Prostate gland (tissue), 2 donors: Measurements from ENCODE around the gene GIPC1. TPM values are rescaled to one million over a fixed set of nuclear protein-coding genes. Genes with fewer than 3 reads are reported as not detected.

Experiments used
- DNase-seq: peaks from one replicate; pipeline ENCODE4 v3.0.0-alpha.2; 2019; ENCODE audit warnings: low spot score
- H3K27ac ChIP-seq, 2 donors: fragments of 200-600 bp; sonication (generic); 2 replicates each; pipeline ENCODE4 v1.5.1; 2017 to 2019
- H3K27me3 ChIP-seq: fragments of 200-600 bp; sonication (generic); replicated peaks from 2 replicates; pipeline ENCODE4 v1.5.1; 2019; ENCODE audit not compliant: insufficient read depth
- H3K36me3 ChIP-seq, 2 donors: fragments of 200-600 bp; sonication (generic); 1 replicate in 1 of 2; 2 replicates in 1 of 2; pipeline versions ENCODE4 v1.5.1 to v1.8.1; 2017 to 2019
- H3K4me1 ChIP-seq: fragments of 200-600 bp; sonication (generic); replicated peaks from 2 replicates; pipeline ENCODE4 v1.5.1; 2019
- H3K4me3 ChIP-seq, 2 donors: fragments of 200-600 bp; sonication (generic); 2 replicates each; pipeline ENCODE4 v1.5.1; 2017 to 2019
- H3K9me3 ChIP-seq: fragments of 200-600 bp; sonication (generic); 2 replicates; pipeline ENCODE4 v1.5.1; 2017
- POLR2A ChIP-seq: fragments of 450-650 bp; IDR thresholded peaks from one replicate; pipeline ENCODE4 v1.6.1; 2016; ENCODE audit warnings: antibody characterized with exemption, mild to moderate bottlenecking
- POLR2AphosphoS5 ChIP-seq: sonication (generic); formaldehyde crosslinking; IDR thresholded peaks from one replicate; pipeline ENCODE4 v1.6.1; 2017; ENCODE audit warnings: antibody characterized with exemption
- WGBS: methylation state at CpG from one replicate; pipeline ENCODE4 v1.1.5; 2018; 5-methylcytosine and 5-hydroxymethylcytosine counted together
- intact Hi-C: fragments of 100-400 bp; cut with DNase I; formaldehyde crosslinking; loops from one replicate; pipeline ENCODE4 v1.14.2; 2022
- total RNA-seq, 2 donors: library from RNA; depleted of rRNA; stranded (reverse); fragments of >200 nt; gene quantifications; one replicate each; pipeline ENCODE4 v1.1.0, GENCODE V29; 2016
- TF ChIP-seq, protein P1 (sequence below), 4 experiments: fragments of 200-600 bp in 2 of 4; fragments of 450-650 bp in 2 of 4; sonication (generic) in 2 of 4; IDR thresholded peaks; 1 replicate in 3 of 4; 2 replicates in 1 of 4; pipeline ENCODE4 v1.5.1; 2016 to 2019; ENCODE audit warnings: antibody characterized with exemption in 4 of 4, mild to moderate bottlenecking in 2 of 4, moderate library complexity in 2 of 4

GIPC1 gene
- total RNA-seq, 2 donors from 2014 or later = 71.8 to 101 TPM

DNA sequence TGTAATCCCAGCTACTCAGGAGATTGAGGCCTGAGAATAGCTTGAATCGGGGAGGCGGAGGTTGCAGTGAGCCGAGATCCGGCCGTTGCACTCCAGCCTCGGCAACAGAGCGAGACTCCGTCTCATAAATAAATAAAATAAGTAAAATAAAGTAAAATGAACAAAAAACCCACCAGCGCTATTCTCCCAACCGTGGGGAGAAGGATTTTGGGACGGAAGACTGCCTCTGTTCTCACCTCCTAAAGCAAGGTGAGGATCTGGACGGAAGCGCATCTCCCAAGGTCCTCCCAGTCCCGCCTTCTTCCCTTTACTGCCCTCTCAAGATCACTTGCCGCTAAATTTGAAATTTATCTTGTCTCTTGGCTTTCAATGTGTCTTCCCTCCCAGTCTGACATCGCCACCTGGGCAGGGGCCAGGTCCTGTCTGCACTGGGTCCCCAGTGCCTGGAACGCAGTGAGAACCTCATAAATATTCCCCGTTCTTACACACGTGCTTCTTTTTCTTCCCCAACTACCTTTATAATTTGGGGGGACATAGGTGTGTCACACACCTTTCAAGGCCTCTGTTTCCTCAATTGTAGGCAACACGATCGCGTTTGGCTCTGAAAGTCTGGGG lies 23.4 kb upstream of the GIPC1 start:
- intact Hi-C loops = loop anchor here (5.0 kb wide), 1 partner anchor 382 kb away; the partner anchor contains the start of gene ASF1B
- WGBS = 78% methylated on average over 22 of the region's 22 CpGs
- H3K4me3 ChIP-seq = no peak overlapping the region
- peaks cover 0 to 9% of the 10 kb centered on the region in 2 donors for H3K36me3 ChIP-seq
- DNase-seq = no peak
- no peaks in the 10 kb centered on the region for H3K9me3 ChIP-seq
- H3K4me1 ChIP-seq = peaks cover 9% of the 10 kb centered on the region
- TF ChIP-seq POLR2AphosphoS5 (no peak), POLR2A (no peak)
- TF ChIP-seq, protein P1, sequence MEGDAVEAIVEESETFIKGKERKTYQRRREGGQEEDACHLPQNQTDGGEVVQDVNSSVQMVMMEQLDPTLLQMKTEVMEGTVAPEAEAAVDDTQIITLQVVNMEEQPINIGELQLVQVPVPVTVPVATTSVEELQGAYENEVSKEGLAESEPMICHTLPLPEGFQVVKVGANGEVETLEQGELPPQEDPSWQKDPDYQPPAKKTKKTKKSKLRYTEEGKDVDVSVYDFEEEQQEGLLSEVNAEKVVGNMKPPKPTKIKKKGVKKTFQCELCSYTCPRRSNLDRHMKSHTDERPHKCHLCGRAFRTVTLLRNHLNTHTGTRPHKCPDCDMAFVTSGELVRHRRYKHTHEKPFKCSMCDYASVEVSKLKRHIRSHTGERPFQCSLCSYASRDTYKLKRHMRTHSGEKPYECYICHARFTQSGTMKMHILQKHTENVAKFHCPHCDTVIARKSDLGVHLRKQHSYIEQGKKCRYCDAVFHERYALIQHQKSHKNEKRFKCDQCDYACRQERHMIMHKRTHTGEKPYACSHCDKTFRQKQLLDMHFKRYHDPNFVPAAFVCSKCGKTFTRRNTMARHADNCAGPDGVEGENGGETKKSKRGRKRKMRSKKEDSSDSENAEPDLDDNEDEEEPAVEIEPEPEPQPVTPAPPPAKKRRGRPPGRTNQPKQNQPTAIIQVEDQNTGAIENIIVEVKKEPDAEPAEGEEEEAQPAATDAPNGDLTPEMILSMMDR (IDR thresholded peaks at IDR 0.05) = no peak
- peak overlapping the region; percentile 98 to 100 for H3K27ac ChIP-seq
- H3K27me3 ChIP-seq = no peaks in the 10 kb centered on the region

DNA sequence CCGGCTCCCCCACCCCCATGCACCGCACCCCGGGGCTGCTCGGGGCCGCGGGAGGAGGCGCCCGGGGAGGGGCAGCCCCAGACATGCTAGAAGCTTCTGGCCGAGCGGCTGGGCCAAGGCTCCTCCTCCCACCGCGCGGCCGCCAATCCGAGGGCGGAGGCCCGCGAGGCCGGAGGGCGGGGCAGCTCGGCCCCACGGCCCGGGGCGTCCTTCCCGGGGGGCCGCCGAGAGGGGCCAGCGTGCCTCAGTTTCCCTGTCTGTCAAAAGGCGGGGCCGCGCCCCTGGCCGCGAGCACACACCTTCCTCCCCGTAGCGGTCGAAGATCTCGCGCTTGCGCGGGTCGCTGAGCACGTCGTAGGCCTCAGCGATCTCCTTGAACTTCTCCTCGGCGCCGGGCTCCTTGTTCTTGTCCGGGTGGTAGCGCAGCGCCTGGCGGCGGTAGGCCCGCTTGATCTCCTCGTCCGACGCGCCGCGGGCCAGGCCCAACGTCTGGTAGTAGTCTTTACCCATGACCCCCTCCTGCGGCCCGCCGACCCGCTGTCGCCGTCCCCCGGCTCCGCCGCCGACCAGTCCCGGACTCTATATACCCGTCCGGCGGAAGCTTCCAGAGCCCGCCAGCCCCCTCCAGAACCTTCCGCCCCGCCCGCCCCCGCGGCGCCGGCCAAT lies 22.0 kb upstream of the GIPC1 start, which contains the start of gene DNAJB1:
Gene DNAJB1 (minus strand): TSS at position 558 of the 666 bp plus-strand sequence. CDS start 48 bp downstream, at position 510.
- no peaks in the 10 kb centered on the region for H3K9me3 ChIP-seq
- intact Hi-C loops = loop anchor here (5.0 kb wide), 1 partner anchor 381 kb away; the partner anchor contains the start of gene ASF1B
- peak within 1 kb of the TSS; percentile 100 for H3K27ac ChIP-seq
- peak; percentile 83 for DNase-seq
- H3K36me3 ChIP-seq = peaks cover 0 to 9% of the 10 kb centered on the region in 2 donors
- TF ChIP-seq, protein P1 (IDR thresholded peaks at IDR 0.05) = no peak
- TF ChIP-seq POLR2A (peak; percentile 91), POLR2AphosphoS5 (peak; percentile 90)
- H3K4me3 ChIP-seq = peak within 1 kb of the TSS; percentile 85 to 98
- H3K4me1 ChIP-seq = peaks cover 9% of the 10 kb centered on the region
- H3K27me3 ChIP-seq = no peaks in the 10 kb centered on the region
- under 1% methylated on average over 56 of the region's 82 CpGs for WGBS

GRCh38 chr19:14517446-14517839 lies 21.5 kb upstream of the GIPC1 start:
- intact Hi-C loops = loop anchor here (5.0 kb wide), 1 partner anchor 380 kb away; the partner anchor contains the start of gene ASF1B
- H3K4me1 ChIP-seq = peaks cover 9% of the 10 kb centered on the region
- TF ChIP-seq POLR2AphosphoS5 = no peak
- TF ChIP-seq, protein P1 (IDR thresholded peaks at IDR 0.05) = no peak

GRCh38 chr19:14516746-14517438 lies 21.0 kb upstream of the GIPC1 start:
- WGBS = 14% methylated on average over 22 of the region's 22 CpGs
- peak overlapping the region; percentile 85 to 98 for H3K4me3 ChIP-seq
- H3K27me3 ChIP-seq = no peaks in the 10 kb centered on the region
- intact Hi-C loops = loop anchor here (5.0 kb wide), 1 partner anchor 380 kb away; the partner anchor contains the start of gene ASF1B
- TF ChIP-seq POLR2AphosphoS5 (peak; percentile 4), POLR2A (no peak)
- TF ChIP-seq, protein P1 (IDR thresholded peaks at IDR 0.05) = no peak
- no peaks in the 10 kb centered on the region for H3K9me3 ChIP-seq
- peak overlapping the region; percentile 100 for H3K27ac ChIP-seq
- peaks cover 0 to 9% of the 10 kb centered on the region in 2 donors for H3K36me3 ChIP-seq
- no peak for DNase-seq
- peaks cover 9% of the 10 kb centered on the region for H3K4me1 ChIP-seq

More at GRCh38 chr19:14517446-14517839, 21.5 kb upstream of the GIPC1 start:
- H3K9me3 ChIP-seq = no peaks in the 10 kb centered on the region
- WGBS = 1% methylated on average over 24 of the region's 32 CpGs
- peaks cover 0 to 9% of the 10 kb centered on the region in 2 donors for H3K36me3 ChIP-seq
- peak overlapping the region; percentile 100 for H3K27ac ChIP-seq
- no peaks in the 10 kb centered on the region for H3K27me3 ChIP-seq
- DNase-seq = no peak
- peak overlapping the region; percentile 85 to 98 for H3K4me3 ChIP-seq
